GM13976 (cell line): ENCODE measurements around the gene TAC3.
"Not testable (repeated sequence)": the region's sequence is repeated elsewhere in the genome, so short reads cannot be mapped to it uniquely, and the experiment has no call there.

Source experiments
- DNase-seq: peaks from one replicate; pipeline ENCODE4 v3.0.0; 2012; ENCODE audit warnings: low spot score
- in situ Hi-C: fragments of 300-500 bp; cut with MboI; formaldehyde crosslinking; loops from one replicate; pipeline ENCODE4 v1.12.0; 2022; ENCODE audit warnings: low sequenced_read_pairs, mixed read lengths, inconsistent platforms; ENCODE audit not compliant: unreplicated experiment
- TF ChIP-seq, protein P1 (sequence below): IDR thresholded peaks from 2 replicates; pipeline ENCODE4 v1.5.1; 2012; ENCODE audit warnings: borderline replicate concordance, mild to moderate bottlenecking; ENCODE audit not compliant: insufficient read depth; ENCODE audit errors: extremely low read depth, missing control alignments, control extremely low read depth

TAC3 gene

DNA sequence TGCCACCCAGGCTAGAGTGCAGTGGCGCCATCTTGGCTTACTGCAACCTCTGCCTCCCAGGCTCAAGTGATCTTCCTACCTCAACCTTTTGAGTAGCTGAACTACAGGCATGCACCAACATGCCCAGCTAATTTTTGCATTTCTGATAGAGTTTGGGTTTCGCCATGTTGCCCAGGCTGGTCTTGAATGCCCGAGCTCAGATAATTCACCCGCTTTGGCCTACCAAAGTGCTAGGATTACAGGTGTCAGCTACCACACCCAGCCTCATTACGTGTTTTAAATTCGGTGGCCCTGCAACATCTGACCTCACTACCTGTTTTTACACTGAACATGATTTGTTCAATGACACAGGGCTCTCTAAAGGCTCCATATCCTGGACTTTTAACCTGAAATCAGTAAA lies 36.1 kb downstream of the TAC3 start:
- no peak for DNase-seq
- in situ Hi-C loops, result loop anchor here (25.0 kb wide), 1 partner anchor 143 kb away; no protein-coding TSS in a partner anchor
- TF ChIP-seq, protein P1, sequence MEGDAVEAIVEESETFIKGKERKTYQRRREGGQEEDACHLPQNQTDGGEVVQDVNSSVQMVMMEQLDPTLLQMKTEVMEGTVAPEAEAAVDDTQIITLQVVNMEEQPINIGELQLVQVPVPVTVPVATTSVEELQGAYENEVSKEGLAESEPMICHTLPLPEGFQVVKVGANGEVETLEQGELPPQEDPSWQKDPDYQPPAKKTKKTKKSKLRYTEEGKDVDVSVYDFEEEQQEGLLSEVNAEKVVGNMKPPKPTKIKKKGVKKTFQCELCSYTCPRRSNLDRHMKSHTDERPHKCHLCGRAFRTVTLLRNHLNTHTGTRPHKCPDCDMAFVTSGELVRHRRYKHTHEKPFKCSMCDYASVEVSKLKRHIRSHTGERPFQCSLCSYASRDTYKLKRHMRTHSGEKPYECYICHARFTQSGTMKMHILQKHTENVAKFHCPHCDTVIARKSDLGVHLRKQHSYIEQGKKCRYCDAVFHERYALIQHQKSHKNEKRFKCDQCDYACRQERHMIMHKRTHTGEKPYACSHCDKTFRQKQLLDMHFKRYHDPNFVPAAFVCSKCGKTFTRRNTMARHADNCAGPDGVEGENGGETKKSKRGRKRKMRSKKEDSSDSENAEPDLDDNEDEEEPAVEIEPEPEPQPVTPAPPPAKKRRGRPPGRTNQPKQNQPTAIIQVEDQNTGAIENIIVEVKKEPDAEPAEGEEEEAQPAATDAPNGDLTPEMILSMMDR, result no peak

DNA sequence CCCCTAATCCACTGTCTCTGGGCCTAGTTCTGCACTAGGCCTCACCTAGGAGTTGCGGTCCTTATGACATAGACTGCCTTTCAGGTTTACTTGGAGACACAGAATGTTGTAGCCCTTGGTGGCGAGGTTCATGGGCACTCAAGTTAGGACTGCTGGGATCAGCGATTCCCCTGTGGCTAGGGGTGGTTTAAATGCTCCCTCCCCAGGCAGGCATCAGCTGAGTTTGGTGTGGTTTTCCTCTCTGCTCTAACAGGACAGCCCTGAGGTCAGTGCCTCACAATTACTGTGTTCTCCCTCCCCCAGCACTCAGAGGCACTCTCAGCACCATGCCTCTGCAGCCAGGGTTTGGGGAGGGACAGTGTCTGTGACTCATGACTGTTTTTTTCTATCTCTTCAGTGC lies 36.7 kb downstream of the TAC3 start:
- TF ChIP-seq, protein P1, result no peak
- in situ Hi-C loops, result loop anchor here (25.0 kb wide), 1 partner anchor 142 kb away; no protein-coding TSS in a partner anchor
- DNase-seq, result no peak

DNA sequence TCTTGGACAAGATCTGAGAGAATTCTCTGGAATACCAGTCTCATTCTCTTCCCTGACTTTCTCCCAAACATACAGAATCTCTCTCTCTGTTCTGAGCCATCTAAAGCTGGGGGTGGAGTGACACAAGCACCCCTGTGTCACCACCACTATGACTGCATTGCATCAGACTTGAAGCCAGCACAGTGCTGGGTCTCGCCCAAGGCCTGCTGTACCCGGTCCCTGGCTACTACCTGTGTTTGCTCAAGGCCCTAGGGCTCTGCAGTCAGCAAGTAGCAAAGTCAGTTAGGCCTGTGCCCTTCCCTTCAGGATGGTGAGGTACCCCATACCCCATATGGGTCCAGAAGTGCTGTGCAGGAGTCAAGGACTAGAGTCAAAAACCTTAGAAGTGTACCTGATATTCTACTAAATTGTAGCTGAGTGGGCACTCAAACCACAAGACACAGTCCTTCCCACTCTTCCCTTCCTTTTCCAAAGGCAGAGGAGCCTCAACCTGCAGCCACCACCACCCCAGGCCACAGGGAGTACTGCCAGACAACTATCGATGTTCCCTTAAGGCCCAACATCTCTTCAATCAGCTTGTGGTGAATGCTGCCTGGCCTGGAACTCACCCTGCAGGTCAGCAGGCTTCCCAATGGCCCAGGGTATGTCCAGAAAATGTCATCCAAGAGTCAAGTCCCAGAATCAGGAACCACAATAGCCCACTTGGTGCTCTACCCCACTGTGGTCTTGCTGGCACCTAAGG lies 37.8 kb downstream of the TAC3 start:
- TF ChIP-seq, protein P1, result no peak
- in situ Hi-C loops, result loop anchor here (25.0 kb wide), 1 partner anchor 141 kb away; no protein-coding TSS in a partner anchor

DNA sequence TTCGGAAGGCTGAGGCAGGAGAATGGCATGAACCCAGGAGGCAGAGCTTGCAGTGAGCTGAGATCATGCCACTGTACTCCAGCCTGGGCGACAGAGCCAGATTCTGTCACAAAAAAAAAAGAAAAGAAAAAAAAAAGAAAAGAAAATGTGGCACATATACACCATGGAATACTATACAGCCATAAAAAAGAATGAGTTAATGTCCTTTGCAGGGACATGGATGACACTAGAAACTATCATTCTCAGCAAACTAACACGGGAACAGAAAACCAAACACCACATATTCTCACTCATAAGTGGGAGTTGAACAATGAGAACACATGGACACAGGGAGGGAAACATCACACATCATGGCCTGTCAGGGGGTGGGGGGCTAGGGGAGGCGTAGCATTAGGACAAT lies 39.0 kb downstream of the TAC3 start:
- in situ Hi-C loops, result loop anchor here (25.0 kb wide), 1 partner anchor 140 kb away; no protein-coding TSS in a partner anchor
- not testable (repeated sequence) for DNase-seq

More for the DNA sequence above, 37.8 kb downstream of the TAC3 start:
- DNase-seq, result no peak

DNA sequence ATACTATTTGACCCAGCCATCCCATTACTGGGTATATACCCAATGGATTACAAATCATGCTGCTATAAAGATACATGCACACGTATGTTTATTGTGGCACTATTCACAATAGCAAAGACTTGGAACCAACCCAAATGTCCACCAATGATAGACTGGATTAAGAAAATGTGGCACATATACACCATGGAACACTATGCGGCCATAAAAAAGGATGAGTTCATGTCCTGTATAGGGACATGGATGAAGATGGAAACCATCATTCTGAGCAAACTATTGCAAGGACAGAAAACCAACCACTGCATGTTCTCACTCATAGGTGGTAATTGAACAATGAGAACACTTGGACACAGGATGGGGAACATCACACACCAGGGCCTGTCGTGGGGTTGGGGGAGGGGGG lies 42.1 kb downstream of the TAC3 start:
- DNase-seq, in situ Hi-C loops: not testable (repeated sequence)

DNA sequence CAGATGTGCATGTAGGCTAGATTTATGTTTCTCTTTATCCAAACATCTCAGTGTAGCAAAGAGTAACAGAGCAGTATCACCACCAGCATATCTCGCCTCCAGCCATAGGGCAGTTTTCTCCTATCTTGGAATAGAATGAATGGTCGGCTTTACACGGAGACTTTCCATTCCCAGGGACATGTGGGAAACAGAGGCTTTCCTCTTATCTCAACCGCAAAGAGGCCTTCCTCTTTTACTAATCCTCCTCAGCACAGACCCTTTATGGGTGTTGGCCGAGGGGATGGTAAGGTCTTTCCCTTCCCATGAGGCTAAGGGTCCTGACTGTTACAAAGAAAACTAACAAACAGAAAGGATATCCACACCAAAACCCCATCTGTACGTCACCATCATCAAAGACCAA lies 47.4 kb downstream of the TAC3 start:
- in situ Hi-C loops, DNase-seq: not testable (repeated sequence)

DNA sequence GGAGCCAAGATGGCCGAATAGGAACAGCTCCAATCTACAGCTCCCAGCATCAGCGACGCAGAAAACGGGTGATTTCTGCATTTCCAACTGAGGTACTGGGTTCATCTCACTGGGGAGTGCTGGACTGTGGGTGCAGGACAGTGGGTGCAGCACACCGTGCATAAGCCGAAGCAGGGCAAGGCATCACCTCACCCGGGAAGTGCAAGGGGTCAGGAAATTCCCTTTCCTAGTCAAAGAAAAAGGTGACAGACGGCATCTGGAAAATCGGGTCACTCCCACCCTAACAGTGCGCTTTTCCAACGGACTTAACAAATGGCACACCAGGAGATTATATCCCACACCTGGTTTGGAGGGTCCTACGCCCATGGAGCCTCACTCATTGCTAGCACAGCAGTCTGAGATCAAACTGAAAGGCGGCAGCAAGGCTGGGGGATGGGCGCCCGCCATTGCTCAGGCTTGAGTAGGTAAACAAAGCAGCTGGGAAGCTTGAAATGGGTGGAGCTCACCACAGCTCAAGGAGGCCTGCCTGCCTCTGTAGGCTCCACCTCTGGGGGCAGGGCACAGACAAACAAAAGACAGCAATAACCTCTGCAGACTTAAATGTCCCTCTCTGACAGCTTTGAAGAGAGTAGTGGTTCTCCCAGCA lies 50.2 kb downstream of the TAC3 start:
- in situ Hi-C loops, DNase-seq: not testable (repeated sequence)

DNA sequence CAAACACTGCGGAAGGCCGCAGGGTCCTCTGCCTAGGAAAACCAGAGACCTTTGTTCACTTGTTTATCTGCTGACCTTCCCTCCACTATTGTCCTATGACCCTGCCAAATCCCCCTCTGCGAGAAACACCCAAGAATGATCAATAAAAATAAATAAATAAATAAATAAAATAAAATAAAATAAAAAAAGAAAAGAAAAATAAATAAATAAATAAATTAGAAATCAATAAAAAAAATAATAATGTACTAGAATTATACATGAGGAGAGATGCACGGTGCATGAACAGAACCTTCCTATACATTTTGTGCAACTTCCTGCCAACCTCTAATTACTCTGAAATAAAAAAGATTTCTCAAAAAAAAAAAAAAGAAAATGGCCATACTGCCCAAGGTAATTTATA lies 51.2 kb downstream of the TAC3 start:
- in situ Hi-C loops, DNase-seq: not testable (repeated sequence)

DNA sequence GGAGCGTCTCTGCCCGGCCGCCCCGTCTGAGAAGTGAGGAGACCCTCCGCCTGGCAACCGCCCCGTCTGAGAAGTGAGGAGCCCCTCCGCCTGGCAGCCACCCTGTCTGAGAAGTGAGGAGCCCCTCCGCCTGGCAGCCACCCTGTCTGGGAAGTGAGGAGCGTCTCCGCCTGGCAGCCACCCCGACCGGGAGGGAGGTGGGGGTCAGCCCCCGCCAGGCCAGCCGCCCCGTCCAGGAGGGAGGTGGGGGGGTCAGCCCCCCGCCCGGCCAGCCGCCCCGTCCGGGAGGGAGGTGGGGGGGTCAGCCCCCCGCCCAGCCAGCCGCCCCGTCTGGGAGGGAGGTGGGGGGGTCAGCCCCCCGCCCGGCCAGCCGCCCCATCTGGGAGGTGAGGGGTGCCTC lies 52.8 kb downstream of the TAC3 start:
- in situ Hi-C loops, DNase-seq: not testable (repeated sequence)

DNA sequence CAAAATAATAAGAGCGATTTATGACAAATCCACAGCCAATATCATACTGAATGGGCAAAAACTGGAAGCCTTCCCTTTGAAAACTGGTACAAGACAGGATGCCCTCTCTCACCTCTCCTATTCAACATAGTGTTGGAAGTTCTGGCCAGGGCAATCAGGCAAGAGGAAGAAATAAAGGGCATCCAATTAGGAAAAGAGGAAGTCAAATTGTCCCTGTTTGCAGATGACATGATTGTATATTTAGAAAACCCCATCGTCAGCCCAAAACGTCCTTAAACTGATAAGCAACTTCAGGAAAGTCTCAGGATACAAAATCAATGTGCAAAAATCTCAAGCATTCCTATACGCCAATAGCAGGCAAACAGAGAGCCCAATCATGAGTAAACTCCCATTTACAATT lies 54.1 kb downstream of the TAC3 start:
- DNase-seq, in situ Hi-C loops: not testable (repeated sequence)
